Astrocyte of the cerebellum (primary cell): Measurements from ENCODE around the gene RBFOX1.

ENCODE experiments used
- DNase-seq: peaks from one replicate; pipeline ENCODE4 v3.0.0-alpha.2; 2011; ENCODE audit warnings: low read depth
- H3K4me3 ChIP-seq: 2 replicates; pipeline ENCODE4 v1.5.1; 2011; ENCODE audit warnings: mild to moderate bottlenecking, low read depth, low read length, moderate library complexity
- CTCF ChIP-seq: IDR thresholded peaks from 2 replicates; pipeline ENCODE4 v1.5.1; 2012; ENCODE audit warnings: low read length, low read depth, moderate library complexity, mild to moderate bottlenecking; ENCODE audit errors: missing control alignments
- in situ Hi-C: cut with HindIII; loops from 2 replicates; pipeline ENCODE4 v1.10.0; 2017; ENCODE audit warnings: low sequenced_read_pairs

RBFOX1 gene

GRCh38 chr16:7332611-7333010, at the start of gene RBFOX1:
RBFOX1 (plus strand) TSS chr16:7332845.
- no peak for TF ChIP-seq CTCF
- no peak within 1 kb of the TSS for H3K4me3 ChIP-seq
- no peak for DNase-seq
- in situ Hi-C loops = no loop called here

GRCh38 chr16:7284780-7285179, 47.9 kb upstream of the RBFOX1 start:
- no peak overlapping the region for H3K4me3 ChIP-seq
- in situ Hi-C loops = no loop called here
- no peak for TF ChIP-seq CTCF
- no peak for DNase-seq

- no peak for DNase-seq
- H3K4me3 ChIP-seq = no peak overlapping the region
- TF ChIP-seq CTCF = no peak
- in situ Hi-C loops = no loop called here
These were observed 47.1 kb upstream of the RBFOX1 start for GRCh38 chr16:7285520-7285919.

GRCh38 chr16:7289299-7289698, 43.3 kb upstream of the RBFOX1 start:
- DNase-seq = no peak
- in situ Hi-C loops = no loop called here

GRCh38 chr16:7290682-7291081, 42.0 kb upstream of the RBFOX1 start:
- TF ChIP-seq CTCF = no peak
- in situ Hi-C loops = no loop called here
- H3K4me3 ChIP-seq = no peak overlapping the region
- no peak for DNase-seq

More at GRCh38 chr16:7289299-7289698, 43.3 kb upstream of the RBFOX1 start:
- TF ChIP-seq CTCF = no peak
- no peak overlapping the region for H3K4me3 ChIP-seq

- no peak for TF ChIP-seq CTCF
- in situ Hi-C loops = no loop called here
- H3K4me3 ChIP-seq = no peak overlapping the region
- no peak for DNase-seq
These were observed 38.6 kb upstream of the RBFOX1 start for GRCh38 chr16:7294020-7294419.
